ENCODE data around the gene SPATA45. TPM values are rescaled to one million over a fixed set of nuclear protein-coding genes. Genes with fewer than 3 reads are reported as not detected.

SPATA45 gene
- total and polyA plus RNA-seq, 2 of the 13 experiments (the other 11 are each of a cell fraction or from before 2014, with no cell fraction given), result 0.17 to 0.64 TPM

- TF ChIP-seq TFE3 (CRISPR knock-in tag; IDR thresholded peaks at IDR 0.05) (no peak), ATF6 (CRISPR knock-in tag; conservative IDR thresholded peaks at IDR 0.05) (no peak), ZNF7 (CRISPR knock-in tag; IDR thresholded peaks at IDR 0.05) (no peak), CREB1 (IDR thresholded peaks at IDR 0.05) (no peak), CREB1 (CRISPR knock-in tag; IDR thresholded peaks at IDR 0.05) (no peak)
These were observed 24.5 kb downstream of the SPATA45 start (continued) for GRCh38 chr1:212822956-212823355.

- no peak for DNase-seq (ENCODE audit: low spot score)
- Histone ChIP-seq H3K79me2 (ENCODE audit: insufficient read depth, low read length) (no peaks in the 10 kb centered on the region), H3K4me2 (ENCODE audit: low read depth, low read length) (no peak overlapping the region), H4K20me1 (ENCODE audit: insufficient read depth, low read length) (no peaks in the 10 kb centered on the region), H3K4me1 (ENCODE audit: insufficient read depth, low read length) (peaks cover 67% of the 10 kb centered on the region), H3K9ac (ENCODE audit: insufficient read depth, low read depth, low read length) (no peak overlapping the region), H2AFZ (ENCODE audit: low read length) (no peak overlapping the region), H3K9me3 (ENCODE audit: low read length) (peaks cover 11% of the 10 kb centered on the region), H3K4me3 (replicated peaks in 1 of 3; ENCODE audit: insufficient read depth in 1 of 3, low read depth in 2 of 3, low read length in 3 of 3) (no peak overlapping the region), H3K27ac (ENCODE audit: extremely low read length, insufficient read depth, low read length) (no peak overlapping the region), H3K27me3 (ENCODE audit: control insufficient read depth in 1 of 2, insufficient read depth in 2 of 2, low read length in 2 of 2) (no peaks in the 10 kb centered on the region), H3K36me3 (replicated peaks in 1 of 2; ENCODE audit: control insufficient read depth in 1 of 2, insufficient read depth in 2 of 2, low read length in 2 of 2) (no peaks in the 10 kb centered on the region)
- no TSS peak for BruUV-seq (replicated peaks)
- in situ Hi-C loops (cut with HindIII; ENCODE audit: extremely low pct_ligation_motif_present, low pct_unique_long_range_greater_than_20kb), result no loop called here
- POLR2A ChIA-PET, result interaction anchor here (2.0 kb wide), 1 partner anchor 29 kb away, joined by 7 read pairs; the partner anchor contains the start of genes NSL1 and TATDN3
- no peak for ATAC-seq
- WGBS (ENCODE audit: low lambda C conversion rate), result 98% methylated on average over 2 of the region's 2 CpGs
- intact Hi-C loops (cut with micrococcal nuclease; ENCODE audit: unreplicated experiment), result no loop called here
- no peak for FAIRE-seq
- CTCF ChIA-PET (ENCODE audit: low intra/inter-chr PET ratio, low total read pairs), result no interaction called here
- TF ChIP-seq ARHGAP35 (CRISPR knock-in tag; IDR thresholded peaks at IDR 0.05; ENCODE audit: borderline replicate concordance) (no peak), ZNF230 (CRISPR knock-in tag; IDR thresholded peaks at IDR 0.05) (no peak), FOSL1 (CRISPR knock-in tag; IDR thresholded peaks at IDR 0.05; ENCODE audit: borderline replicate concordance) (no peak), ZBTB1 (CRISPR knock-in tag; IDR thresholded peaks at IDR 0.05; ENCODE audit: borderline replicate concordance) (no peak), KMT2B (CRISPR knock-in tag; IDR thresholded peaks at IDR 0.05) (no peak), CREB3 (CRISPR knock-in tag; IDR thresholded peaks at IDR 0.05) (no peak), ZNF205 (CRISPR knock-in tag; IDR thresholded peaks at IDR 0.05) (no peak), ZNF747 (CRISPR knock-in tag; IDR thresholded peaks at IDR 0.05; ENCODE audit: borderline replicate concordance) (no peak), MAFK (conservative IDR thresholded peaks at IDR 0.05 in 1 of 2, IDR thresholded peaks at IDR 0.05 in 1 of 2; ENCODE audit: low read length in 2 of 2) (peak; percentile 88 to 90), ATF4 (CRISPR knock-in tag; IDR thresholded peaks at IDR 0.05) (no peak), PHF5A (CRISPR knock-in tag; IDR thresholded peaks at IDR 0.05; ENCODE audit: low read depth, unreplicated experiment) (no peak), ZNF503 (CRISPR knock-in tag; IDR thresholded peaks at IDR 0.05) (no peak), HDAC6 (IDR thresholded peaks at IDR 0.05; ENCODE audit: low read depth, low read length) (no peak)
These were observed 26.5 kb downstream of the SPATA45 start for GRCh38 chr1:212820969-212821368.

All from HepG2 (cell line).